OCI-LY1 (cell line): ENCODE measurements around the gene HLA-DMA.

Experiments used
- H2AFZ ChIP-seq: fragments of 200-600 bp; sonication (generic), shearing (Covaris generic); 2 replicates; pipeline ENCODE4 v1.6.0; 2014; ENCODE audit warnings: antibody characterized with exemption, mild to moderate bottlenecking, low read length
- H3F3A ChIP-seq: fragments of 200-600 bp; sonication (generic), shearing (Covaris generic); 2 replicates; pipeline ENCODE4 v1.6.0; 2014; ENCODE audit warnings: mild to moderate bottlenecking, antibody characterized with exemption, low read length, moderate library complexity; ENCODE audit not compliant: insufficient read depth
- H3K27ac ChIP-seq: fragments of 200-600 bp; sonication (generic); 2 replicates; pipeline ENCODE4 v1.5.1; 2014; ENCODE audit warnings: low read length, mixed run types, mild to moderate bottlenecking, low read depth; ENCODE audit not compliant: poor library complexity, severe bottlenecking
- H3K27me3 ChIP-seq: fragments of 200-600 bp; sonication (generic); 2 replicates; pipeline ENCODE4 v1.6.0; 2014; ENCODE audit warnings: antibody characterized with exemption, mild to moderate bottlenecking, low read length, moderate library complexity; ENCODE audit not compliant: insufficient read depth
- H3K36me3 ChIP-seq: fragments of 200-600 bp; sonication (generic); 2 replicates; pipeline ENCODE4 v1.6.1; 2014; ENCODE audit warnings: mild to moderate bottlenecking, antibody characterized with exemption, low read length, moderate library complexity, mixed read lengths; ENCODE audit not compliant: insufficient read depth
- H3K4me1 ChIP-seq: fragments of 200-600 bp; sonication (generic); 2 replicates; pipeline ENCODE4 v1.5.1; 2014; ENCODE audit warnings: mild to moderate bottlenecking, low read length, moderate library complexity; ENCODE audit not compliant: insufficient read depth, severe bottlenecking
- H3K4me2 ChIP-seq: fragments of 200-600 bp; sonication (generic), shearing (Covaris generic); 2 replicates; pipeline ENCODE4 v1.6.1; 2014; ENCODE audit warnings: low read length
- H3K4me3 ChIP-seq: fragments of 200-600 bp; sonication (generic); 2 replicates; pipeline ENCODE4 v1.5.1; 2014; ENCODE audit warnings: low read length, low read depth, mild to moderate bottlenecking, mixed read lengths; ENCODE audit not compliant: poor library complexity, severe bottlenecking
- H3K79me2 ChIP-seq: fragments of 200-600 bp; shearing (Covaris generic); 2 replicates; pipeline ENCODE4 v1.6.1; 2016; ENCODE audit warnings: mixed run types, low read length, mixed read lengths; ENCODE audit not compliant: insufficient read depth
- H3K9ac ChIP-seq: fragments of 200-600 bp; sonication (generic), shearing (Covaris generic); 2 replicates; pipeline ENCODE4 v1.6.1; 2014; ENCODE audit warnings: mild to moderate bottlenecking, low read length, mixed read lengths
- H3K9me2 ChIP-seq: fragments of 200-600 bp; sonication (generic), shearing (Covaris generic); 2 replicates; pipeline ENCODE4 v1.6.1; 2014; ENCODE audit warnings: low read depth, mild to moderate bottlenecking, low read length, mixed read lengths
- H3K9me3 ChIP-seq: fragments of 200-600 bp; shearing (Covaris generic); 2 replicates; pipeline ENCODE4 v1.6.1; 2014; ENCODE audit warnings: low read length, mixed read lengths
- H4K20me1 ChIP-seq: fragments of 200-600 bp; sonication (generic), shearing (Covaris generic); 2 replicates; pipeline ENCODE4 v1.6.0; 2016; ENCODE audit warnings: mild to moderate bottlenecking, low read length; ENCODE audit not compliant: insufficient read depth
- EZH2 ChIP-seq: fragments of 200-600 bp; sonication (generic), shearing (Covaris generic); IDR thresholded peaks from 2 replicates; pipeline ENCODE4 v1.8.0; 2017; ENCODE audit warnings: borderline replicate concordance, mixed run types, mild to moderate bottlenecking, antibody characterized with exemption, low read length, moderate library complexity, mixed read lengths
- TF ChIP-seq, protein P1 (sequence below): fragments of 200-600 bp; sonication (generic), shearing (Covaris generic); IDR thresholded peaks from 2 replicates; pipeline ENCODE4 v1.5.1; 2017; ENCODE audit warnings: mild to moderate bottlenecking, antibody characterized with exemption, low read length, moderate library complexity, mixed read lengths

HLA-DMA gene

DNA sequence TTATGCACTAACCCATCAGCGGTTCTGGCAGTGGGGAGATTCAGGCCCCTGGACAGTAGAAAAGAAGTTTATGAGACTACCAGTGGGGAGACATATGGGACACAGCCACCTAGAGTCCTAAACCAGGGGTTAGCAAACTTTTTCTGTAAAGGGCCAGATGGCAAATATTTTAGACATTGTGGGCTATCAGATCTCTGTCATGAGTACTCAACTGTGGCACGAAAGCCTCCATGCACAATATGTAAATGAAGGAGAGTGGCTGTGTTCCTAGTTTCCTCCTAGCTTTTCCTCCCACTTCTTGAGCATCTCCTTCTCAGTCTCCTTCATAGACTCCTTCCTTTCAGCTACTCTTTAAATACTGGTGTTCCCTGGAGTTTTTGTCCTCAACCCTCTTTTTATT is 3.3 kb upstream of the HLA-DMA start:
- H3K9me3 ChIP-seq, result no peaks in the 10 kb centered on the region
- no peaks in the 10 kb centered on the region for H3K9me2 ChIP-seq
- 0 out of 2 replicates have a peak, but pooled peaks cover 4% of the 10 kb centered on the region for H3K79me2 ChIP-seq
- H3F3A ChIP-seq, result no peaks in the 10 kb centered on the region
- H3K27me3 ChIP-seq, result no peaks in the 10 kb centered on the region
- peak overlapping the region; percentile 82 for H3K27ac ChIP-seq
- TF ChIP-seq, protein P1, sequence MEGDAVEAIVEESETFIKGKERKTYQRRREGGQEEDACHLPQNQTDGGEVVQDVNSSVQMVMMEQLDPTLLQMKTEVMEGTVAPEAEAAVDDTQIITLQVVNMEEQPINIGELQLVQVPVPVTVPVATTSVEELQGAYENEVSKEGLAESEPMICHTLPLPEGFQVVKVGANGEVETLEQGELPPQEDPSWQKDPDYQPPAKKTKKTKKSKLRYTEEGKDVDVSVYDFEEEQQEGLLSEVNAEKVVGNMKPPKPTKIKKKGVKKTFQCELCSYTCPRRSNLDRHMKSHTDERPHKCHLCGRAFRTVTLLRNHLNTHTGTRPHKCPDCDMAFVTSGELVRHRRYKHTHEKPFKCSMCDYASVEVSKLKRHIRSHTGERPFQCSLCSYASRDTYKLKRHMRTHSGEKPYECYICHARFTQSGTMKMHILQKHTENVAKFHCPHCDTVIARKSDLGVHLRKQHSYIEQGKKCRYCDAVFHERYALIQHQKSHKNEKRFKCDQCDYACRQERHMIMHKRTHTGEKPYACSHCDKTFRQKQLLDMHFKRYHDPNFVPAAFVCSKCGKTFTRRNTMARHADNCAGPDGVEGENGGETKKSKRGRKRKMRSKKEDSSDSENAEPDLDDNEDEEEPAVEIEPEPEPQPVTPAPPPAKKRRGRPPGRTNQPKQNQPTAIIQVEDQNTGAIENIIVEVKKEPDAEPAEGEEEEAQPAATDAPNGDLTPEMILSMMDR, result no peak
- no peak for TF ChIP-seq EZH2
- no peaks in the 10 kb centered on the region for H3K36me3 ChIP-seq
- no peaks in the 10 kb centered on the region for H4K20me1 ChIP-seq
- H3K4me3 ChIP-seq, result peak overlapping the region; percentile 20
- H2AFZ ChIP-seq, result no peak overlapping the region
- H3K4me1 ChIP-seq, result peaks cover 48% of the 10 kb centered on the region
- peak overlapping the region; percentile 54 for H3K9ac ChIP-seq
- peak overlapping the region; percentile 49 for H3K4me2 ChIP-seq

DNA sequence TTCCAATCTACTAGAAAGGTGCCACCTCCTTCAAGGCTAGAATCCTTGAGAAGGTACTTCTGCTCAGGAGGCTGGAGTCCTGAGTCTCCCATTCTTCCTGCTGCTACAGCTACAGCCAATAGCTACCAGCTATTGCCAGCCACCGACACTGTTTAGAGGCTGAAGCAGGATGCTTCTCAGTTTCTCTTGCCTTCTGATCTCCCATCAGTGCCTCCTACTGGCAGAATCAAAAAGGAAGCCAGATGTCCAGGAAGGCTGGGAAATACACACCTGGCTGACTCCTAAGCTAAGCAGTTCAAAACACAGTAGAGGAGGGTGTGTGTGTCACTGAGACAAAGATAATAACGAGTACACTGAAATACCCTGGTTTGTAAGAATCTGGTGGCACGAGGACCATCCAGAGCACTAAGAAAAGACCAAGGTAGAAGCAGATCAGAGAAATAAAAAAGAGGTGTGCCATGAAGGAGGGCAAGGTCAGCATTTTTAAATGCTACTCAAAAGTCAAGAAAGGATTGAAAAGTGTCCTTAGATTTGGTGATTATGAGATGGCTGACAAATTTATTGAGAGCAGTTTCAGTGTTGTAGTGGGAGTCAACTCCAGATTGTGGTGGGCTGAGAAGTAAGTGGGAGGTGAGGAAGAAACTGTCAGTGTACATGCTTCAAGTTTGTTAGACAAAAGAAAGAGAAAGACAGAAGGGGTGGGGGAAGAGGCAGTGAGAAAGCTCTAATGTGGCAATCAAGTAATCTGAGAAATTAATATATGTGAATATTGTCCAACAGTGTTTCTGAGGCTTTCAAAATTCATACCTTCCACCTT is 2.3 kb upstream of the HLA-DMA start:
- H3F3A ChIP-seq, result no peaks in the 10 kb centered on the region
- H3K4me2 ChIP-seq, result peak overlapping the region; percentile 49
- H3K9me2 ChIP-seq, result no peaks in the 10 kb centered on the region
- H4K20me1 ChIP-seq, result no peaks in the 10 kb centered on the region
- H3K4me3 ChIP-seq, result no peak overlapping the region
- H3K36me3 ChIP-seq, result no peaks in the 10 kb centered on the region
- H2AFZ ChIP-seq, result no peak overlapping the region
- no peaks in the 10 kb centered on the region for H3K79me2 ChIP-seq
- H3K27ac ChIP-seq, result peak overlapping the region; percentile 82
- H3K4me1 ChIP-seq, result peaks cover 58% of the 10 kb centered on the region
- H3K9me3 ChIP-seq, result no peaks in the 10 kb centered on the region
- no peaks in the 10 kb centered on the region for H3K27me3 ChIP-seq
- H3K9ac ChIP-seq, result peak overlapping the region; percentile 54
- TF ChIP-seq, protein P1, result peak; percentile 67
- no peak for TF ChIP-seq EZH2

DNA sequence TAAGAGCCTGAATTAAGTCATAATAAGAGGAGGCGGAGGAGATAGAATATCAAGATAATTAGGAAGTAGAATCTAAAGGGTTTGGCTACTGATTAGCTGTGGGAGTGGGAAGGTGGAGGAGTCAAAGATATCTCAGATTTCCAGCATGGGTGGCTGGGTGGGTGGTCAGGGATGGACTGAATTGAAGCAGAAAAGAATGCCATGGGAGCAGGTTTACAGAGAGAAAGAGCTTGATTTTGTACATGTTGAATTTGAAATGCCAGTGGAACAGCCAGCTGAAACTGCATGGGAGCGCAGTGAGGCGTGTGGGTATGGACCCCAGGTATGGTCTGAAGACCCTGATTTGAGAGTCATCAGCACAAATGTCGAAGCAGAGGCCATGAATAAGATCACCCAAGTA is 1.4 kb upstream of the HLA-DMA start:
- Histone ChIP-seq H3K9ac (no peak overlapping the region), H4K20me1 (no peaks in the 10 kb centered on the region), H3K27me3 (no peaks in the 10 kb centered on the region), H3K9me3 (no peaks in the 10 kb centered on the region), H3K79me2 (no peaks in the 10 kb centered on the region), H3K4me1 (peaks cover 64% of the 10 kb centered on the region), H3K9me2 (no peaks in the 10 kb centered on the region), H3K4me3 (no peak overlapping the region), H3F3A (no peaks in the 10 kb centered on the region), H2AFZ (no peak overlapping the region), H3K27ac (peak overlapping the region; percentile 82), H3K4me2 (no peak overlapping the region), H3K36me3 (no peaks in the 10 kb centered on the region)
- TF ChIP-seq, protein P1, result no peak
- TF ChIP-seq EZH2, result no peak
